ENCODE data around the gene ARHGAP24. TPM values are rescaled to one million over a fixed set of nuclear protein-coding genes. Genes with fewer than 3 reads are reported as not detected.

ARHGAP24 gene
- total and polyA plus RNA-seq, 2 donors (not counting 1 experiment from before 2014, with no cell fraction given): 15.9 to 40.5 TPM

GRCh38 chr4:86038037-86038436 is 563.1 kb downstream of the ARHGAP24 start:
- Histone ChIP-seq H3K4me2 (ENCODE audit: extremely low read depth, insufficient read depth, low read length) (no peak overlapping the region), H3K79me2 (ENCODE audit: control insufficient read depth, insufficient read depth, low read length) (no peaks in the 10 kb centered on the region), H4K20me1 (ENCODE audit: control insufficient read depth, extremely low read depth, insufficient read depth, low read length) (no peaks in the 10 kb centered on the region), H3K4me1 (ENCODE audit: control insufficient read depth, extremely low read depth, insufficient read depth, low read length) (peaks cover 2% of the 10 kb centered on the region), H3K27me3 (ENCODE audit: control insufficient read depth, insufficient read depth, low read length) (no peaks in the 10 kb centered on the region), H3K27ac (ENCODE audit: insufficient read depth, low read length) (no peak overlapping the region), H3K9me3 (ENCODE audit: control insufficient read depth, insufficient read depth, low read depth, low read length) (no peaks in the 10 kb centered on the region), H3K9ac (ENCODE audit: insufficient read depth, low read length) (no peak overlapping the region), H3K4me3 (replicated peaks in 1 of 4; ENCODE audit: control extremely low read depth in 1 of 4, insufficient read depth in 1 of 4, low read depth in 3 of 4, low read length in 4 of 4) (no peak overlapping the region), H2AFZ (ENCODE audit: low read length) (no peak overlapping the region), H3K36me3 (ENCODE audit: control insufficient read depth, insufficient read depth, low read length) (no peaks in the 10 kb centered on the region)
- no peak for TF ChIP-seq EZH2 (IDR thresholded peaks at IDR 0.05; ENCODE audit: low read length, missing control alignments)
- no peak for TF ChIP-seq CTCF (conservative IDR thresholded peaks at IDR 0.05 in 1 of 2, IDR thresholded peaks at IDR 0.05 in 1 of 2; ENCODE audit: low read depth in 1 of 2, low read length in 2 of 2)
- DNase-seq (ENCODE audit: low read depth in 2 of 2): no peak

- no peaks in the 10 kb centered on the region for H3K36me3 ChIP-seq (ENCODE audit: control insufficient read depth, insufficient read depth, low read length)
- H3K27me3 ChIP-seq (ENCODE audit: control insufficient read depth, insufficient read depth, low read length): no peaks in the 10 kb centered on the region
- H3K9me3 ChIP-seq (ENCODE audit: control insufficient read depth, insufficient read depth, low read depth, low read length): no peaks in the 10 kb centered on the region
- DNase-seq (ENCODE audit: low read depth in 2 of 2): peak; percentile 42 to 68
- H2AFZ ChIP-seq (ENCODE audit: low read length): peak overlapping the region; percentile 50
- H3K4me3 ChIP-seq (replicated peaks in 1 of 4; ENCODE audit: control extremely low read depth in 1 of 4, insufficient read depth in 1 of 4, low read depth in 3 of 4, low read length in 4 of 4): no peak overlapping the region
- H3K27ac ChIP-seq (ENCODE audit: insufficient read depth, low read length): no peak overlapping the region
- no peaks in the 10 kb centered on the region for H3K79me2 ChIP-seq (ENCODE audit: control insufficient read depth, insufficient read depth, low read length)
- H4K20me1 ChIP-seq (ENCODE audit: control insufficient read depth, extremely low read depth, insufficient read depth, low read length): no peaks in the 10 kb centered on the region
- H3K4me1 ChIP-seq (ENCODE audit: control insufficient read depth, extremely low read depth, insufficient read depth, low read length): no peaks in the 10 kb centered on the region
- no peak overlapping the region for H3K9ac ChIP-seq (ENCODE audit: insufficient read depth, low read length)
- no peak for TF ChIP-seq EZH2 (IDR thresholded peaks at IDR 0.05; ENCODE audit: low read length, missing control alignments)
- TF ChIP-seq CTCF (conservative IDR thresholded peaks at IDR 0.05 in 1 of 2, IDR thresholded peaks at IDR 0.05 in 1 of 2; ENCODE audit: low read depth in 1 of 2, low read length in 2 of 2): peak; percentile 49 to 60
- H3K4me2 ChIP-seq (ENCODE audit: extremely low read depth, insufficient read depth, low read length): peak overlapping the region; percentile 4
These were observed 569.0 kb downstream of the ARHGAP24 start for GRCh38 chr4:86043755-86044592.

GRCh38 chr4:86044593-86044985 is 569.6 kb downstream of the ARHGAP24 start:
- Histone ChIP-seq H3K36me3 (ENCODE audit: control insufficient read depth, insufficient read depth, low read length) (no peaks in the 10 kb centered on the region), H4K20me1 (ENCODE audit: control insufficient read depth, extremely low read depth, insufficient read depth, low read length) (no peaks in the 10 kb centered on the region), H3K27ac (ENCODE audit: insufficient read depth, low read length) (no peak overlapping the region), H3K4me3 (replicated peaks in 1 of 4; ENCODE audit: control extremely low read depth in 1 of 4, insufficient read depth in 1 of 4, low read depth in 3 of 4, low read length in 4 of 4) (no peak overlapping the region), H3K9me3 (ENCODE audit: control insufficient read depth, insufficient read depth, low read depth, low read length) (no peaks in the 10 kb centered on the region), H2AFZ (ENCODE audit: low read length) (no peak overlapping the region), H3K9ac (ENCODE audit: insufficient read depth, low read length) (no peak overlapping the region), H3K4me1 (ENCODE audit: control insufficient read depth, extremely low read depth, insufficient read depth, low read length) (no peaks in the 10 kb centered on the region), H3K27me3 (ENCODE audit: control insufficient read depth, insufficient read depth, low read length) (no peaks in the 10 kb centered on the region), H3K4me2 (ENCODE audit: extremely low read depth, insufficient read depth, low read length) (no peak overlapping the region), H3K79me2 (ENCODE audit: control insufficient read depth, insufficient read depth, low read length) (no peaks in the 10 kb centered on the region)
- no peak for TF ChIP-seq CTCF (conservative IDR thresholded peaks at IDR 0.05 in 1 of 2, IDR thresholded peaks at IDR 0.05 in 1 of 2; ENCODE audit: low read depth in 1 of 2, low read length in 2 of 2)
- no peak for TF ChIP-seq EZH2 (IDR thresholded peaks at IDR 0.05; ENCODE audit: low read length, missing control alignments)
- no peak for DNase-seq (ENCODE audit: low read depth in 2 of 2)
